ENCODE measurements around the gene LRIG3.
A peak's percentile ranks its signal among the peaks of the same experiment; 100 is the strongest.
"Not testable (repeated sequence)": the region's sequence is repeated elsewhere in the genome, so short reads cannot be mapped to it uniquely, and the experiment has no call there.

LRIG3 gene

GRCh38 chr12:58930770-58931324 is 10.5 kb upstream of the LRIG3 start:
- no peak for DNase-seq

GRCh38 chr12:58927120-58927519 is 6.8 kb upstream of the LRIG3 start:
- DNase-seq = no peak

GRCh38 chr12:58926586-58926985 is 6.3 kb upstream of the LRIG3 start:
- no peak for DNase-seq

GRCh38 chr12:58925751-58926150 is 5.4 kb upstream of the LRIG3 start:
- DNase-seq = no peak

- no peak for DNase-seq
Measured at GRCh38 chr12:58925111-58925611, 4.9 kb upstream of the LRIG3 start.

- DNase-seq = no peak
Measured at GRCh38 chr12:58924652-58925051, 4.3 kb upstream of the LRIG3 start.

- no peak for DNase-seq
Measured at GRCh38 chr12:58923781-58924180, 3.5 kb upstream of the LRIG3 start.

- no peak for DNase-seq
Measured at GRCh38 chr12:58922849-58923248, 2.5 kb upstream of the LRIG3 start.

GRCh38 chr12:58920961-58921861 is 907 bp upstream of the LRIG3 start:
- no peak for DNase-seq

- DNase-seq = peak in 1 of 5 donors; percentile 2
Measured at GRCh38 chr12:58919231-58920101, 838 bp downstream of the LRIG3 start.

- DNase-seq = no peak
Measured at GRCh38 chr12:58918469-58918844, 1.8 kb downstream of the LRIG3 start.

- DNase-seq = no peak
Measured at GRCh38 chr12:58917699-58918468, 2.4 kb downstream of the LRIG3 start.

GRCh38 chr12:58916921-58917511 is 3.3 kb downstream of the LRIG3 start:
- no peak for DNase-seq

- no peak for DNase-seq
Measured at GRCh38 chr12:58916161-58916621, 4.1 kb downstream of the LRIG3 start.

GRCh38 chr12:58915634-58916033 is 4.7 kb downstream of the LRIG3 start:
- no peak for DNase-seq

GRCh38 chr12:58915037-58915436 is 5.3 kb downstream of the LRIG3 start:
- DNase-seq = no peak

GRCh38 chr12:58914457-58914856 is 5.8 kb downstream of the LRIG3 start:
- DNase-seq = no peak

GRCh38 chr12:58907391-58907790 is 12.9 kb downstream of the LRIG3 start:
- no peak for DNase-seq

- DNase-seq = no peak
Measured at GRCh38 chr12:58906917-58907316, 13.4 kb downstream of the LRIG3 start.

GRCh38 chr12:58905422-58905821 is 14.9 kb downstream of the LRIG3 start:
- no peak for DNase-seq

GRCh38 chr12:58902726-58903125 is 17.6 kb downstream of the LRIG3 start:
- DNase-seq = not testable (repeated sequence)

- no peak for DNase-seq
Measured at GRCh38 chr12:58901664-58902063, 18.6 kb downstream of the LRIG3 start.
